H1 (cell line): ENCODE data around the gene PRKCA. TPM values are rescaled to one million over a fixed set of nuclear protein-coding genes. Genes with fewer than 3 reads are reported as not detected.

ENCODE experiments used
- ATF3 ChIP-seq: IDR thresholded peaks from 2 replicates; pipeline ENCODE4 v1.6.1; 2011; ENCODE audit warnings: low read depth, mild to moderate bottlenecking, low read length; ENCODE audit not compliant: insufficient read depth
- BCL11A ChIP-seq, 2 experiments: IDR thresholded peaks; one replicate each; pipeline ENCODE4 v1.6.1; 2011; ENCODE audit warnings: low read depth in 2 of 2, low read length in 2 of 2, mild to moderate bottlenecking in 2 of 2
- CBX5 ChIP-seq: fragments of 300-800, 300-1000 bp; sonication (generic); IDR thresholded peaks from 2 replicates; pipeline ENCODE4 v1.7.1; 2016; ENCODE audit warnings: antibody characterized with exemption, low read length, low read depth
- CHD2 ChIP-seq: IDR thresholded peaks from 2 replicates; pipeline ENCODE4 v1.6.1; 2012; ENCODE audit warnings: low read length, improper control_type of control experiment
- CHD7 ChIP-seq: fragments of 300-600 bp; sonication (generic); IDR thresholded peaks from 2 replicates; pipeline ENCODE4 v1.7.1; 2012; ENCODE audit warnings: low read length, moderate library complexity, mild to moderate bottlenecking, inconsistent platforms; ENCODE audit not compliant: insufficient replicate concordance
- HDAC6 ChIP-seq: IDR thresholded peaks from one replicate; pipeline ENCODE4 v1.7.1; 2012; ENCODE audit warnings: low read depth, mild to moderate bottlenecking, inconsistent platforms, low read length, moderate library complexity
- JUND ChIP-seq: IDR thresholded peaks from 2 replicates; pipeline ENCODE4 v1.6.1; 2011; ENCODE audit warnings: mild to moderate bottlenecking, improper control_type of control experiment, low read length
- KDM4A ChIP-seq: IDR thresholded peaks from one replicate; pipeline ENCODE4 v1.7.1; 2012; ENCODE audit warnings: low read depth, mild to moderate bottlenecking, moderate library complexity, low read length, inconsistent platforms; ENCODE audit not compliant: severe bottlenecking
- MAX ChIP-seq: IDR thresholded peaks from 2 replicates; pipeline ENCODE4 v1.6.1; 2012; ENCODE audit warnings: inconsistent platforms
- POLR2A ChIP-seq, 2 experiments: IDR thresholded peaks; 1 replicate in 1 of 2; 2 replicates in 1 of 2; pipeline ENCODE4 v1.6.1; 2011; ENCODE audit warnings: low read depth in 2 of 2, low read length in 2 of 2, mild to moderate bottlenecking in 2 of 2; ENCODE audit errors: control extremely low read depth in 1 of 2
- SUZ12 ChIP-seq: fragments of 200-600 bp; sonication (generic); IDR thresholded peaks from 2 replicates; pipeline ENCODE4 v1.6.1; 2012; ENCODE audit warnings: mild to moderate bottlenecking, inconsistent platforms, low read length, moderate library complexity, mixed read lengths
- ZNF274 ChIP-seq: IDR thresholded peaks from 2 replicates; pipeline ENCODE4 v1.7.0; 2012; ENCODE audit warnings: low read length, borderline replicate concordance; ENCODE audit errors: extremely low read depth
- polyA plus RNA-seq, 7 experiments: library from polyadenylated mRNA; depleted of rRNA in 3 of 7; stranded (reverse) in 5 of 7; unstranded in 2 of 7; fragments of >200 nt in 5 of 7; fragments of 200-250 nt in 2 of 7; gene quantifications; 1 replicate in 5 of 7; 2 replicates in 1 of 7; 4 replicates in 1 of 7; pipeline versions ENCODE4 v1.2.1 to v1.2.3, GENCODE V29; 2011 to 2013; ENCODE audit warnings: missing spikeins in 2 of 7, mixed read lengths in 2 of 7
- total RNA-seq: library from RNA; stranded (reverse); fragmentation: NEBNext Ultra II Directional; extraction: Animal tissue kit (Norgen Biotek cat#: 25700); gene quantifications from 2 replicates; pipeline ENCODE4 v1.2.1, GENCODE V29; 2021

PRKCA gene
- total and polyA plus RNA-seq, 2 of the 8 experiments (the other 6 are each of a cell fraction or from before 2014, with no cell fraction given), result 5.8 to 17.8 TPM

GRCh38 chr17:66319226-66319625 lies 16.8 kb downstream of the PRKCA start (continued):
- no peak for TF ChIP-seq CHD7
- TF ChIP-seq BCL11A (IDR thresholded peaks at IDR 0.05; ENCODE audit: low read depth in 2 of 2, low read length in 2 of 2), result no peak
- no peak for TF ChIP-seq ZNF274
- TF ChIP-seq MAX, result no peak
- no peak for TF ChIP-seq KDM4A
- no peak for TF ChIP-seq CHD2
- no peak for TF ChIP-seq ATF3
- no peak for TF ChIP-seq CBX5
- TF ChIP-seq SUZ12, result no peak
- no peak for TF ChIP-seq HDAC6
- no peak for TF ChIP-seq POLR2A (IDR thresholded peaks at IDR 0.05; ENCODE audit: control extremely low read depth in 1 of 2, low read depth in 2 of 2, low read length in 2 of 2)
- no peak for TF ChIP-seq JUND
